Hematopoietic multipotent progenitor cell treated with erythropoietin and hydrocortisone succinate and interleukin-3 and kit ligand, for 4 days (in vitro differentiated cells): ENCODE measurements around the gene TMEM158.

Experiments
- DNase-seq: peaks from one replicate; pipeline ENCODE4 v3.0.0-alpha.2; 2015

The TMEM158 gene

DNA sequence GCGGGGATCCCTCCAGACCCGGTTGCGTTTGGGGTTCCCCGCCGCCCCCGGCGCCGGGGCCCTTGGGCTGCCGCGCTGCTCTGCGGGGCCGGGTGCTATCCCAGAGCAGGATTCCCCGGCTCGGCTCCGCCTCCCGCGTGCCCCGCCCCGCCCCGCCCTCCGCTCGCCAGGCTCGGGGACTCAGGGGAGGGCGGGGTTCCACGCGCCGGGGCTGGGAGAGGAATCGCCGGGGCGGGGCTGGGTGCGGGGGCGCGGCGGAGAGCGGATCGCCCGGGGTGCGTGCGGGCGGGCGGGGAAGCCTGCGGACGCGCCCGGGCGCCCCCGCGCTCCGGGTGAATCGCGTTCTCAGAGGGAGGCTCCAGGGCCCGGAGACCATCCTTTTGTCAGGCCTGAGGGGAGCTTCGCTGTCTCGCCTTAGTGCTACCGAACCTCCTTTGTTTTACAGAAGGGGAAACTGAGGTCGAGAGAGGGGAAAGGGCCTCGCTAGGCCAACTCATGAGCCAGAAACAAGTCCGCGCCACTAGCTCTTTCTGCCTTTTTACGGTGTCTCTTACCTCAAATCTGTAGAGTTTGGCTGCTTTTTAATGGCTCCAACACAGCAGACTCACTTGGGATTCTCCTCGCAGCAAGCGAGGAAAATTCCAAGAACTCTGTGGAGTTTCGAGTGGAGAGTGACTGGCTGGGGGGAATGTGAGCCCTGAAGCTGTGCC, at the start of gene TMEM158:
Gene TMEM158, minus strand, starts transcription at position 82 of the 710 bp plus-strand sequence. CDS start 260 bp downstream, outside the sequence.
- DNase-seq, result peak; percentile 79

DNA sequence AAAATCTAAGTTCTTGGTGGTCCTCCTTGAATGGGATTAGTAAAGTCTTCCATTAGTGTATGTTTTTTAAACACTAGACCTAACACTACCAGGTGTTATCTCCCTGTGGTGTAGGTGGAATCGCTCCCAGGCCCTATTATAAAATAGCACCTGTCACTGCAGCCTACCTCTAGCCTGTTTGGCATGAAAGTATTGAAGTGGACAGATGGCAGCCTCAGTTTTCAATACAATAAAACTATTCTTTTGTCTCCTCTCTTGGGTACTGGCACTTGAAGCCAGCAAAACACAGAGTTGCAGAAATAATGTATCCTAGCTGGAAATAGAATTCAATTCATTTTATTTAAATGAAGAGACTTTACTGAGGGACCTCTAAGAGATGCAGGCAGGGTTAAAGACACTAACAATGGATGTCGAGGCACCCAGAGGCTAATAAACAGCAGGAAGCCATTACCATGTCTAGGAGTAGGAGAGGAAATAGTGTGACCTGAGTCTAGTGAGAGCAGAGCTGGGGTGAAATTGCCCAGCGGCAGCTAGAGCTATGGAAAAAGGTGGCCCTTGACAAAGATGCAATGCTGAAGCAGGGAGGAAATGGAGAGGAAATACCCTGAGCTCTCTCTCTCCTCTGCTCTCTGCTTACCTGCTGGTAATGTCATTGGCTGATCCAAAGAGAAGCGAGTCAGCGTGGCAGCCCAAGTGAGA, 49.1 kb upstream of the TMEM158 start:
- DNase-seq, result no peak

DNA sequence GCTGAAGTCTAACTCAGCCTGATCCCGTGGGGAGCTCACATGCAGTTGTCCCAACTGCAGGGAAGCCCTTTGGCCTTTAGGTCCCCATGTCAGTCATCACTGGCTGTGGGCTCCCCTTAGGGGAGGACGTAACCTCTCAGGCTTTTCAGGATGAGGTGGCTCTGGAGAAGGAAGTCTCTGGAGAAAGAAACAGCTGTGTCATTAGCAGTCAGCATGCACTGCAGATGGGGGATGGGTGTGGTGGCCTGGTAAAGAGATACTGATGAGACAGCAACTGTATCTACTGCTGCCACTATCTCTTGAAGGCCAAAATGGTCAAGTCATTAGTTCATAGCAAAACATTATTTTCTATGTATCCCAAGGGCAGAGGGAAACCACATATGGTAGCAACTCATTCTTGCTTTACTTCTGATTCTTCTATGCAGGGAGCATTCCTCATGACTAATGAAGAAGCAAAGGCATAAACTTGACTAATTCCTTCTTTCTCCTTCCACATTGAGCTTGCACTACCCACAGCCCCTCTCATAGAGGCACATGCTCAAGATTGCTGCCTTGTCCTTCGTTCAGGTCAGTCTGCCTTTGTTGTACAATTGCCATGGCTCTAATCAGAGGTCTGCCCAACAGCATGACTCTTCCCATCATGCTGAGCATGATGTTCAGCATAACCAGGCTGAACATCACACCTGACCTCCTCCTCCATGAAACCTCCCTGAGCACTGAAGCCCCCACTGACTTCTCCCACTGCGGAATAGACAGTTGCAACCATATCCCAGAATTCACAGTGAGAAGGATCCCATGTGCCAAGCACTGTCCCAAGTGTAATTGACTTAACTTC, 47.8 kb upstream of the TMEM158 start:
- peak; percentile 71 for DNase-seq

DNA sequence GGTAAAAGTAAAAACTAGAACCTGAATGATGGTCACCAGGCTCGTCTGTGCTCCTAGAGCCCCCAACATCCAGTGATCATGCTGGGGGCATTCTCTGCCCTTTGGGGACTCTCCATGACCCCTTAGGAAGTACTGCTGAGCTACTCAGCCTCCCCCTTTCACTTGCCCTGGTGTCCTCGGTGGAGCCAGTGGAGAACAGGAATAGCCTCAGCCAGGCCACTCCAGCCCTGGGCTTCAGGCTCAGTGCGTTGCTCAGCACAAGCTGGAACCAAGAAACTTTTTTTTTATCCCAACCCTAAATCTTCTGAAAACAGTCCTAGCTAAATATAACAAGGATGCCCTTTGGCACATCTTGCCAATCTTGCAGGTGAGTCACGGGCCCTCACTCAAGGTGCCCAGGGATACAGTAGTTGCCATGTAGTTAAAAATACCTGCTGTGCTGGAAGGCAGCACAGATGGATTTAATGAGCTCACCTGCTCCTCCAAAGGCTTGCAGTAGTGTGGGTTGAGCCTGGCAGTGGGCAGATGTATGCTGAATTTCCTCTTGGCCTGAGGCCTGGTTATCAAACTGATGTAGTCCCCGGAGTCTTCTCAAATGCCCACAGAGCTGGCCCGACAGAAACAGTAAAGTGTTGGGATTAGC, 46.9 kb upstream of the TMEM158 start:
- no peak for DNase-seq

DNA sequence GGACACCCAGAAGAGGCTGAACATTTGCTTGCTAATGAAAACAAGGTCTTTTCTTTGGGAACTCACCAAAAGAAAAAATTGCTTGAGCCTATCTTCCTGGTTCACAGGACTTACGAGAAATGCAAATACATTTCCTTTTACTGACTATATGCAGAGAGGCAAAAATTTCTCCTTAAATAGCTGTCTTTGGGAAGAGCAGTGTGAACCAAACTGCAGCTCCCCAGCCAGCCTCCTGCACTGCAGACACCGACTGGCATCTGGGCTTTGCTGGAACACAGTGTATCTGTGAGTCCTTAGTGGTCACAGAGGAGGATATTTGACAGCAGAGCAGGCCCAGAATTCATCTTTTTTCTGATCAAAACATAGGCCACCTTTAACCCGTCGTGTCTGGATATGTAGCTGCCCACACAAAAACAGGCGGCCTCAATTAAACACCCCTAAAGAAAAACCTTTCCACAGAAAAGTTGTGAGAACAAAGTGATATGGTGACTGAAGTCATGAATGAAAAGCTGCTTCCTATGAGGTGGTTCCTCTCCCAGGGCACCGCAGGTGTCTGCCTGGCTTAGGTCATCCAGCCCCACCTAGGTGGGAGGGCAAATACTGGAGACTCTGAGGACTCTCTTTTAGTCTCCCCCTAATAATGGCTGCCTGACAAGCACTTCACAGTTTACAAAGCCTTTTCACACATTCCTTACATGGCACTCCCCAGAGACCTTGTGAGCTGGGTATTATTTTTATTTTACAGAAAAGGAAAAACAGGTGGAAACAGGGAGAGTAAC, 46.1 kb upstream of the TMEM158 start:
- no peak for DNase-seq

DNA sequence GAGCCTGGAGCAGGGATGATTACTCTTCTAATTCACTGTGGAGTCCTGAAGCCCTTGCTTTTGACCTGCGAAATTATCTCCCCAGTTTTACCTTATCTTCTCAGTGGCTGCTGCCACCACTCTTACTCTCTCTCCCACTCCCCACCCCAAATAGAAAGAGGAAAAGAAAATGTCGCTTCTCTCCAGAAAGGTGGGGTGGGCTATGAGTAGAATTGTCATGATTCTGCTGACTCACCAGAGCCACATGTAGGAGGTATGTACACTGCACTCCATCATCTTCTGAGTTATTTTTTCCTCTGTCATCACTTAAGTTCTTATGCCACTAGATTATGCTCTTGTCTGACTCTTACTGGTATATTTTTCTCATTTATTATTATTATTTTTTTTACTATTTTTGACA, 43.9 kb upstream of the TMEM158 start:
- no peak for DNase-seq

DNA sequence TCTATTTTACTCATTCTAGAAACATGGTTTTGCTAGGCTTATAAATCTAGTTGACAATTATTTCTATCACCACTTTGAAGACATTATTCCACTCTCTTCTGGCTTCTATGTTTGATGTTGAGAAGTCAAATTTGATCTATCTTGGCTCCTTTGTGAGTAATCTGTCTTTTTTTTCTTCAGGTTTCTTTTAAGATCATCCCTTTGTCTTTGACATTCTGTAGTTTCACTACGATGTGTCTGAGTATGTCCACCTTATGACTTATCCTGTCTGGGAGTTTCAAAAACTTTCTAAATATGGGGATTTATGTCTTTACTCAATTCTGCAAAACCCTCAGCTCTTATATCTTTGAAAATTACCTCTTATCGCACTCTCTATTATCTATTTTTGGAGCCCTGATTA, 41.0 kb upstream of the TMEM158 start:
- DNase-seq, result no peak

DNA sequence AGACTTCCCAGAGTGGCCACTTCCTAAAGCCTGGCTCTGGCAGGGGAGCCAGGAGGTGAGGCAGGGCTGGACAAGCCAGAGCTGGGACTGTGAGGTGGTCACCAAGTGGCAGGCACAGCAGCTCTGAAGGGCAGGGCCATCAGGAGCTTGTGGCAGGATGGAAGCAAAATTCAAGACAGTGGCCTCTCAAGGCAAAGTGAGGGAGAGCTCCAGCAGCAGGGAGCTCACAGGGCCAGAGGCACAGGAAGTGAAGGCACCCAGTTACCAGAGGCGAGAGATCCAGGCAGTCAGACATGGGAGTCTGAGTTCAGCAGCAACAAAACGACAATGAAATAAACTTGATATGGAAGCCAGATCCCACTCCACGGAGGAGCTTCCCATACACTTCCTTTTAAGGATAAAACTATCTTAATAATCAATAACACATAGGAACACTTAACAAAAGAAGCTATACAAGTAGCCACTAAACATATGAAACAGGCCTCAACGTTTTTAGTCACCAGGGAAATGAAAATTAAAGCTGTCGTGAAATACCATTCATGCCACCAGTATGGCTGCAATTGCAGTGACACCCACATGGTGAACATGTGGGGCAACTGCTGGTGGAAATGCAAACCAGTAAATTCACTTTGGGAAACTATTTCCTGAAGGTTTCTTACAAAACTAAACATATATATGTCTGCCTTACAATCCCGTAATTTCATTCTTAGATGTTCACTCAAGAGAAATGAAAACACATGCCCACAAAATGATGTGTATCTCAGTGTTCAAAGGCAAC, 35.4 kb upstream of the TMEM158 start:
- no peak for DNase-seq

DNA sequence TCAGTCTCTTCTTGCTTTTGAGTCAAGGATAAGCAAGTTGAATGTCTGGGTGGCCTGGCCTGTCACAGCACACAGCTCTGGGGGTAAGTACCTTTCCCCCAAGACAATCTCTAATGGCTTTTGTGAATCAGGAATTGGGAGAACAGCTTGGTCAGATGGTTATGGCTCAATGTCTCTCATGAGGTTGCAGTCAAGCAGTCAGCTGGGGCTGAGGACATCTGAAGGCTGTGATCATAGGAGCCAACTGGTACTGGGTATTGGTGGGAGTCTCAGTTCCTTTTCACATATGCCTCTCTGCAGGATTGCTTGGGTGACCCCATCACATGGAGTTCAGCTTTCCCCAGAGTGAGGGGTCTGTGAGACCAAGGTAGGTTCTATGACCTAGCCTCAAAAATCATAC, 33.0 kb upstream of the TMEM158 start:
- no peak for DNase-seq

DNA sequence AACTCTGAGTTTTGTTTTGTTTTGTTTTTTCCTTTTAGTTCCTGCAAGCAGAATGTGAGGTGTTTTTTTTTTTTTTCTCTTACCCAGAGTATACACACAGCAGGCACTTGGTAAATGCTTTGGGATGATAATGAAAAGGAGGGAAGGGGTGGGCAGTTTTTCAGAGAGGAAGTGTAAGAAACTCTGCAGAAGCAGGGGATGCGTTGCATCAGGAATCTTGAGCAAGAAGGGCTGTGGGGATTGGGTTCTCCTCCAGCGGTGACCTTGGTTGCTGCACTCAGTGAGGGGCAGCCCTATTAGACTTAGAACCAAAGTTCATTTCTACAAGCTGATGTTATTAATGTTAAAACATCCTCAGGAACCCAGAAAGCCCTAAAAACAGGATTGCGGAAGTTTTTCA, 32.2 kb upstream of the TMEM158 start:
- peak; percentile 25 for DNase-seq

DNA sequence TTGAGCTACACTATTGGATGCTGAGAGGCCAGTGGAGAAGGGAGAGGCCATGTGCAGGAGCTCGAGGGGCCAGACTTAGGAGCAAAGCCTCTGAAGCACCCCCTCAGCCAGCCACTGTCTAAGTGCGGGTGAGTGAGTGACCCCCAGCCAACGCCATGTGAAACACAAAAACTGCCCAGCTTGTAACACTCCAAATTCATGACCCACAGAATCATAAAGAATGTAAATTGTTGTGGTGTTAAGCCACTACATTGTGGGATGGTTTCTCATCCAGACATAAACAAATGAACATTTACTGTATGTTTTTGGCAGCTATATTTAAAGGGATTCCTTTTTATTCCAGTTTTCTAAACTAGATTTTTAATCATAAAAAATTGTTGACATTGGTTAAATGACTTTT, 27.2 kb upstream of the TMEM158 start:
- DNase-seq, result no peak

DNA sequence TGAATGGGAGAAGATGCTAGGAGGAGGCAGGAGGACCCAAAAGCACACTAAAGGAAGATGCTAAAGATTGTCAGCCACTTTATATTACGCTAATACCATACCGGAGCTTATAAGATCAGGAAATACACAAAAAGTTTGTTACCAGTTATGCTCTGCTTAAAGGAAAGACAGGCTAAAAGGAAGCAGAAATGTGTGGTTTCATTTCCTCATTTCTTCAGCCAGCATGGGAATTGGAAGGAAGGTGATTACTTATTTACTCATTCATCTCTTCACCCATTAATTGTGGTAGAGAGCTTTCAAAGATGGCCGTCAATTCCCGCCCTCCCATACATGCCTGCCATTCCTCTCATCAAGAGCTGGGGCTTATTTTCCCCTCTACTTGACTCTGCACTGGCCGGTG, 26.7 kb upstream of the TMEM158 start:
- no peak for DNase-seq

DNA sequence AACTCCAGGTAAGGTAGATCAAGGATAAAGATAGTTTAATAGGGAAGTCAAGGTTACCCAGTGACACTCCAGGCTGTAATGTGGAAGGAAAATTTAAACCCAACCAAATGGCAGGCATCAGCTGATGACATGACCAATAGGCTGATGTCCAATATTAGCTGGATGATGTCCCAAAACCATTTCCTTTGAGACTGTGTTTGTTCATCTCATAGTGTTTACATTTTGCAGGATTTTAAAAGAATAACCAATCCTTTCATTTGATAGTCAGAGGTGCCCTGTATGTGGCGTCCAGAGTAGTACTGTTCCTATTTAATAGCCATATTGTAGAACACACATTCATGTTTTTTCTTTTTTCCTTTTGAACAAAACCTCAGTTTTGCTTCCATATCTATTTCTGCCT, 23.3 kb upstream of the TMEM158 start:
- DNase-seq, result no peak

DNA sequence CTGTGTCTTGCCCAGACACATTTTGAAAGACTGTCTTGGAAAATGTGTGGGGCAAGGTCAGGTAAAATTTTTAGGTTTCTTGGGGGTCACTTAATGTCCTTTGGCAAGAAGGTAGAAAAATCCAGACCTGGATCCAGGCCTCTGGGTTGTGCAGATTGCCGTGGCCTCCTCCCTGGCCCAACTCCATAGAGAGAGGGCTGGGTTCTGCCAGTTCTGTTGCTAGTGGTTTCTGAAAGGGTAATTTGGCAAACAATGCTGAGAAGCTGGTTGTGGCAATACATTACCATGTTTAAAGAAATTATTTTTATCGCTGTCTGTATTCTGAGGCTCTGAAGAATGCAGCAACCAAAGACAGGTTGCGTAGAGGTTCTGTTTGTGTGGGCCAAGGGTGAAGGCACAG, 20.2 kb upstream of the TMEM158 start:
- no peak for DNase-seq

DNA sequence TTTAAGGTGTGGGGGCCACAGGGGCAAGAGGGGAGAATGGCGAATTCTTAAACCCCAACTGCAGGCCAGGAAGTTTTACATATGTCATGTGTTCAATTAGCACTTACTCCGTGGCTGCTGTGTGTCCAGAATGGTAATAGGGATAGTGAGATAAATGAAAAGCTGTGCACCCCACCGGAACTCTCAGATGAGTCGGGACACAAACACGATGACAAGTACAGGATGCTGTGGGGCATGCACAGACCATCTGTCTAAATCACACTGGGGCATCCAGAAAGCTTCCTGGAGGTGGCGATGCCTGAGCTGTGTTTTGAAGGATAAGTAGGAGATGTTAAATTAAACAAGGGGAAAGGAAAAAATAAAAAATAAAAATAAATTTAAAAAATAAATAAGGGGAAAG, 18.3 kb upstream of the TMEM158 start:
- no peak for DNase-seq

DNA sequence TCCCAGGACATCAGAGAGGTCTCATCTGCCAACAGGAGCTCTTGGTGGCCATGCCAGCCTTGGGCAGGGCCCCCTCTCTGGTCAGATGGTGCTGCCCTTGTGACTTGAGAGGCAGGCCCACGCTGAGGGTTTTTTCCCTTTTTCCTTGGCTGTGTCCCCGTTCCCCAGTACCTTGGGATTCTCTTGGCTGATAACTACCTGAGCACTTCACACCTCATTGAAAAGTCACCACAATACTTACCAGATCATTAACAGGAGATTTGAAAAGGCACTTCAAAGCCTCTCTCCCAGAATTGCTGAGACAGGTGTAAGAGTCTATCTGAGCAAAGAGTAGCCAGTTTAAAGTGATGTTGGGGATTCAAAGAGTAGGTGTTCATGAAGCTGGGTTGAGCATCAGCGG, 15.1 kb upstream of the TMEM158 start:
- no peak for DNase-seq

DNA sequence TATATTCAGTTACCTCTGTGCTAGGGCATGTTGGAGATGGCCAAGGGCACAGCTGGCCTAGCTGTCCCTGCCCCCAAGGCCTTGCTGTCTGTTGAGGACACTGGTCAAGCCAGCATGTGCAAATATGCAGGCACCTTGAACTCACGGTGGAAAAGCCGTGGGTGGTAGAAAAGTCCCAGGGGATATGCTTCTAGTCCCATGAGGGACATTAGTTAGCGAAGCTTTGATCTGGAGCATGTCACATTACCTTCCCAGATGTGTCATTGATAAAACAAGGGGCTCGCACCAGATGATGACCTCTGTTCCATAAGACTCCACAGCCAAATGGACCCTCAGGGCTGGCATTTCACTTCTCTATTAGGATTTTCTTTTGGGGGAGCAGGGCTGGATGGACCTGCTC, 14.2 kb upstream of the TMEM158 start:
- DNase-seq, result no peak

DNA sequence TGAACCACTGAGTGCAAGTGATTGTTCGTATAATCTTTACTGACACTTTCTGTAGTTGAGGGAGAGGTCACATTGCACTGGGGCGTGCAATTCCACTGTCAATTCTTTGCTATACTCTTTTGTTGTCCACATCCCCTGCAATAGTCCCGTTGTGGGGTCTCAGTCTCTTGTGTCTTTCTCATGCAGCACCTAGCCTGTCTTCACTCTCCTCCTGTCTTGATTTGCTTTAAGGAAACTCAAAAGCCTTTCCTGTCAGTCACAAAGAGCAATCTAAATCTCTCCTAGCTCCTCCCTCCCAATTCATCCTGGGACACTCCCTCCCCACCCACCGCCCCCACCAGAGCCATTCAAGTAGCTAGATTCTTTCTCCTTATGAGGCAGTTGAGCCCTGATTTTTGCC, 13.2 kb upstream of the TMEM158 start:
- no peak for DNase-seq

DNA sequence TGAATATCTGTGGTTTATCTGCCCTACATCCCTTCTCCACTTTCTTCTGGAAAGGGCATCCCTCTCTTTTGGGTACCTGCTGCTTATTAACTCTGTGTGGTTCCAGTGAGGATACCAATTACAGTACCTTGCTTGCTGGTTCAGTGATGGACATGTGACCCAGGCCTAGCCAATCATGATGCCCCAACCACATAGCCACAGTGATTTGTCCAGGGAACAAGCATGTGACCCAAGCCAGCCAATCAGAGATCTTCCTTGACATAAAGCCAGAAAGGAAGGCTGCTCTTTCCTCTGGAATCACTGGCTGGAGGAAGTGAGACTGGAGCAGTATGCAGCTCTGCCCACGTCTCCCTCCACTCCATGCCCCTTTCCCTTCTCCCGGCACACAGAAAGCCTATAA, 10.9 kb upstream of the TMEM158 start:
- no peak for DNase-seq

DNA sequence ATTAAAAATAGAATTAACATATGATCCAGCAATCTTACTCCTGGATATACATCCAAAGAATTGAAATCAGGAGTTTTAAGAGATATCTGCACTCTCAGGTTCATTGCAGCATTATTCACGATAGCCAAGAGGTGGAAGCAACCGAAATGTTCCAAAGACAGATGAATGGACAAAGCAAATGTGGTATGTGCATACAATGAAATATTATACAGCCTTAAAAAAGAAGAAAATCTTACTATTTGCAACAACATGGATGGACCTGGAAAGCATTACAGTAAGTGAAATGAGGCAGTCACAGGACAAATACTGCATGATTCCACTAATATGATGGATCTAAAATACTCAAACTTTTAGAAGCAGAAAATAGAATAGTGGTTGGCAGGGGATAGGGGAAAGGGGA, 9.3 kb upstream of the TMEM158 start:
- no peak for DNase-seq

DNA sequence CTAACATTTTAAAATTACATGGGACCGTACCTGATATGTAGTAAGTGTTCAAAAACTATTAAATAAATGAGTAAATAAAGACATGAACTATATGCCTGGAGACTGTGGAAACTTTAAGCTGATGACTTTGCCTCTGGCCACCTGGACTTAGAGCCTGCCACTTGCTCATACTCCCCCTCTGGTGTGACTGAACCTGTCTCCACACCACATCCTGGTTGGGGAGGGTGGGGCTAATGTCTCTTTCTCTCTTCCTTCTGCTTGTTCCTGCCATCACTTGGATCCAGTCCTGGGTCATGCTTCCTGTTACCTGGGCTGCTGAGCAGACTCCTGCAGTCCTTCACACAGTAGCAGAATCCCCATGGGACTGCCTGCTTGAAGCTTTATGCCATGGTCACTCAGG, 8.2 kb upstream of the TMEM158 start:
- no peak for DNase-seq

DNA sequence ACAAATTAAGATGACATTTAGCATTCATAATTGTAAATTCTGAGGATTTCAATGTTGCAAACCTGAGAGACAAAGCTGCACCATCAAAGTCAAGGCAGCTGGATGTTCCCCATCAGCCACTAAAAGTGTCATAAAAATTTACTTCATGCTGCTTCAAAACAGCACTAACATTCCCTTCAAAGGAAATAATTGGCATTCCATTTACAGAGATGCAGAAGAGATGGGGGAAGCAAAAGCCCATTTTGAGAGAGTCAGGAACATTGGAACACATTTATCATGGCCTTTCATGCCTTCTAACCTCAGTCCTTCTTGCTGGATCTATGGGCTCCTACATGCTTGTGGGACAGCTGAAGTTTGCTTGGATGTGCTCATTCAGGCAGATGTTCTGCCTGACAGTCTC, 6.4 kb upstream of the TMEM158 start:
- no peak for DNase-seq
